ENCODE results near the gene USP17L22.
"Not testable (repeated sequence)": the region's sequence is repeated elsewhere in the genome, so short reads cannot be mapped to it uniquely, and the experiment has no call there.

GRCh38 chr4:9257824-9258223, 9.6 kb upstream of the USP17L22 start, which contains the start of gene USP17L20:
- not testable (repeated sequence) for TF ChIP-seq CTCF, POLR2A, POLR2AphosphoS5, EP300 (IDR thresholded peaks at IDR 0.05)
